ENCODE measurements around the gene NDUFC1.

The NDUFC1 gene

GRCh38 chr4:139279760-139280620 lies 22.3 kb downstream of the NDUFC1 start, which contains the start of gene MGARP (continued):
- TF ChIP-seq ZNF18 (tag by site-specific recombination; IDR thresholded peaks at IDR 0.05) (no peak), ZIC2 (tag by site-specific recombination; IDR thresholded peaks at IDR 0.05) (no peak; the same call in 1 of the 2 replicates), ZBTB11 (tag by site-specific recombination; conservative IDR thresholded peaks at IDR 0.05; ENCODE audit: low read depth) (no peak), KLF7 (tag by site-specific recombination; IDR thresholded peaks at IDR 0.05; ENCODE audit: borderline replicate concordance) (no peak), ZNF398 (tag by site-specific recombination; IDR thresholded peaks at IDR 0.05) (no peak), ZNF394 (tag by site-specific recombination; IDR thresholded peaks at IDR 0.05; ENCODE audit: borderline replicate concordance) (no peak), SCRT2 (tag by site-specific recombination; IDR thresholded peaks at IDR 0.05) (no peak), ZNF324 (tag by site-specific recombination; IDR thresholded peaks at IDR 0.05) (no peak), MYNN (tag by site-specific recombination; IDR thresholded peaks at IDR 0.05; ENCODE audit: borderline replicate concordance) (no peak), BCL11B (tag by site-specific recombination; IDR thresholded peaks at IDR 0.05; ENCODE audit: low read depth) (no peak), IKZF3 (tag by site-specific recombination; IDR thresholded peaks at IDR 0.05) (0 out of 2 replicates have a peak, but pooled peaks have one; percentile 23), ZNF658 (tag by site-specific recombination; IDR thresholded peaks at IDR 0.05) (no peak), ZNF580 (tag by site-specific recombination; IDR thresholded peaks at IDR 0.05) (no peak), HIC1 (tag by site-specific recombination; IDR thresholded peaks at IDR 0.05) (peak; percentile 53; the same call in 1 of the 2 replicates), ZNF292 (tag by site-specific recombination; IDR thresholded peaks at IDR 0.05; ENCODE audit: borderline replicate concordance, low read depth) (no peak), ZNF558 (tag by site-specific recombination; IDR thresholded peaks at IDR 0.05) (no peak), ZNF548 (tag by site-specific recombination; IDR thresholded peaks at IDR 0.05) (no peak), ZNF174 (tag by site-specific recombination; IDR thresholded peaks at IDR 0.05) (no peak), PATZ1 (tag by site-specific recombination; IDR thresholded peaks at IDR 0.05) (peak; percentile 61; the same call in 1 of the 2 replicates), ZNF248 (tag by site-specific recombination; IDR thresholded peaks at IDR 0.05) (no peak), ZFP37 (tag by site-specific recombination; IDR thresholded peaks at IDR 0.05) (no peak), PRDM1 (tag by site-specific recombination; IDR thresholded peaks at IDR 0.05) (no peak), ZNF664 (tag by site-specific recombination; IDR thresholded peaks at IDR 0.05) (no peak), ZNF843 (tag by site-specific recombination; IDR thresholded peaks at IDR 0.05) (no peak), SP3 (tag by site-specific recombination; IDR thresholded peaks at IDR 0.05) (peak; percentile 41; the same call in 1 of the 2 replicates), SETDB1 (IDR thresholded peaks at IDR 0.05; ENCODE audit: insufficient read length, low read length) (no peak), ZNF623 (tag by site-specific recombination; IDR thresholded peaks at IDR 0.05) (no peak)
